Measurements from ENCODE around the gene ZNF787. TPM values are rescaled to one million over a fixed set of nuclear protein-coding genes. Genes with fewer than 3 reads are reported as not detected.

The ZNF787 gene
- total RNA-seq, 1 donor from 2014 or later: 33.9 TPM

GRCh38 chr19:56083668-56084067 lies 37.4 kb downstream of the ZNF787 start:
- ATAC-seq (ENCODE audit: poor library complexity): no peak
- DNase-seq: no peak
- intact Hi-C loops (cut with DNase I): no loop called here

- DNase-seq: peak; percentile 90
- ATAC-seq (ENCODE audit: poor library complexity): peak; percentile 82
- intact Hi-C loops (cut with DNase I): no loop called here
Observed at GRCh38 chr19:56080669-56081401, 40.3 kb downstream of the ZNF787 start.

DNA sequence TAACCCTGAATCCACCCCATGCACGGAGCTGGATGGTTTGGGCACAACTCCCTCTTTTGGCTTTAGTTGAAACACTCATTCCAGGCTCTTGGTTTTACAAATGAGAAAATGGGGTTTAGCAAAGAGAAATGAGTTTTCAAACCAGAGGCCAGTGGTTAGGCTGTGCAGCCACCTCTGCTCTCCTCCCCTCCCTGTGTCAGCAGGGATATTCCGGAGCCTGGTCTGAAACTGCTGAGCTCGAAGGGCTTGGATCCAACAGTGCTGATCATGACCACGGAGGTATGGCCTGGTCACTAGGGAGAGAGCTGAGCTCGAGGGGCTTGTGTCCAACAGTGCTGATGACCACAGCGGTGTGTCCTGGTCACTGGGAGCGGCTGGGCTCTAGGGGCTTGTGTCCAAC lies 41.5 kb downstream of the ZNF787 start:
- DNase-seq (no peak), ATAC-seq (ENCODE audit: poor library complexity) (no peak)
- intact Hi-C loops (cut with DNase I): loop anchor here (5.0 kb wide), 3 partner anchors 93 to 273 kb away; no protein-coding TSS in a partner anchor

DNA sequence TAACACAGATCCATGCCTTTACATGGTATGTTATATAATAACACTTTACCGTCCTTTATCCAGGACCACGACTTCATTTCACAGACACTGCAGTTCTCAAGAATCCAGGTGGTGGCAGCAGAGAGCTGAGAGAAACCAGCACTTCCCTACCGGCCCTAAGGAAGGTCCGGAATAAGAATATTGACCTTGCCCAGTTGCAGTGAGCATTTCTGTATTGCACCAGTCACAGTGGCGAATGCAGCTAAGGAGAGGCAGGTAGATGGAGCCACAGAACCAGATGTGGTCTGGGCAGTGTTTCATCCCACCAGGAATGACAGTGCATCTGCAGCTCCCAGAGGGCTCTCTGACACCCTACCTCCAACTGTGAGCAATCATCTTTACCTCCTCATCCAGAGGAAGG lies 44.6 kb downstream of the ZNF787 start:
- intact Hi-C loops (cut with DNase I): loop anchor here (5.0 kb wide), 3 partner anchors 96 to 276 kb away; no protein-coding TSS in a partner anchor
- ATAC-seq (ENCODE audit: poor library complexity) (peak; percentile 78), DNase-seq (no peak)

GRCh38 chr19:56071151-56071550 lies 49.9 kb downstream of the ZNF787 start:
- DNase-seq (no peak), ATAC-seq (ENCODE audit: poor library complexity) (no peak)
- intact Hi-C loops (cut with DNase I): no loop called here

- DNase-seq: no peak
- no peak for ATAC-seq (ENCODE audit: poor library complexity)
- intact Hi-C loops (cut with DNase I): loop anchor here (5.0 kb wide), 1 partner anchor 263 kb away; no protein-coding TSS in a partner anchor
Observed at GRCh38 chr19:56069642-56070041, 51.5 kb downstream of the ZNF787 start.

DNA sequence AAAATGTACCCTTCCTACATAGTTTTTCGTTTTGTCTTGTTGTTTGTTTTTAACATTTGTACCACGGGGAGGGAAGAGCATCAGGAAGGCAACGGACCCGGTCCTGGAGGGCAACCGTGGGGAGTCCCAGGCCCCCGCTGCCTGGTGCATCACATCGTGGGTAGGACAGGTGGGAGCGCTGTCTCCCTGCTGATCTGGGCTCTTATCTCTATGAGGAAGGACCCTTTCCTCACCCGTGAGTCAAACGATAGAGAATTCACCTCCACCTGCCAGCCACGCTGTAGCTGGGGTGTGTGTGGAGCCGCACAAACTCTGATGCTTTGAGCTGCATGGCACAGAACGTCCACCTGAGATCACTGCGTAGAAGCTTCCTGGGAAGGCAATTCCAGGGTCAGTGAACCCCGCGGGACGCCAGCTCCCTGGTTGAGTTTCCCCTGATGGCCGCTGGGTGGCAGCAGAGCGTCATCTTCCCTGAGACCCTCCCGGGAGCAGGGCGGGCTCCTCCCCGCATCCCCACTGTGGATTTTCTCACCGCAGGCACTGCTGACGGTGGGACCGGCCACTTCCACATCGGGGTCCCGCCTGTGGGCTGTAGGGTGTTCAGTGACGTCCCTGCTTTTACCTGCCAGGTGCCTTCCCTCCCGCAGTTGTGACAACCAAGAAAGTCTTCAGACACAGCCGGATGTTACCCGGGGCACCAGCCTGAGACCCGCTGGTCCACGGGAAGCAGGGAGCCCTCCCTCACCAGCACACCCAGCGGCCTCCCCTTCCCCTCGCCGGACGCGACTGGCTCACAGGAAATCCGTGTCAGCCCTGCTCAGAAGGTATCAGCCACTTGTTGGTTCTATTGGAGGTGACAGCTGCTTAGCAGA lies 54.7 kb downstream of the ZNF787 start:
- DNase-seq (peak; percentile 77), ATAC-seq (ENCODE audit: poor library complexity) (peak; percentile 81)
- intact Hi-C loops (cut with DNase I): loop anchor here (5.0 kb wide), 1 partner anchor 266 kb away; no protein-coding TSS in a partner anchor

- DNase-seq (no peak), ATAC-seq (ENCODE audit: poor library complexity) (no peak)
- intact Hi-C loops (cut with DNase I): no loop called here
Observed at GRCh38 chr19:56053596-56053995, 67.5 kb downstream of the ZNF787 start.

Other genes starting within 250 kb of the ZNF787 start
- not detected for gene NLRP13, start 189.0 kb downstream of the ZNF787 start, total RNA-seq
- gene NLRP8, start 173.5 kb downstream of the ZNF787 start, total RNA-seq: not detected
- gene NLRP5, start 134.5 kb downstream of the ZNF787 start, total RNA-seq: not detected
- 26.7 TPM for gene ZNF444, start 20.0 kb upstream of the ZNF787 start, total RNA-seq
- gene GALP, start 54.7 kb upstream of the ZNF787 start, total RNA-seq: not detected
- not detected for gene ZSCAN5B, start 76.5 kb upstream of the ZNF787 start, total RNA-seq
- not detected for gene ZSCAN5C, start 81.0 kb upstream of the ZNF787 start, total RNA-seq
- not detected for gene EDDM13, start 151.5 kb upstream of the ZNF787 start, total RNA-seq
- gene ZSCAN5A, start 193.5 kb upstream of the ZNF787 start, total RNA-seq: 16.0 TPM